ENCODE results near the gene HOXC12.

Gene HOXC12

DNA sequence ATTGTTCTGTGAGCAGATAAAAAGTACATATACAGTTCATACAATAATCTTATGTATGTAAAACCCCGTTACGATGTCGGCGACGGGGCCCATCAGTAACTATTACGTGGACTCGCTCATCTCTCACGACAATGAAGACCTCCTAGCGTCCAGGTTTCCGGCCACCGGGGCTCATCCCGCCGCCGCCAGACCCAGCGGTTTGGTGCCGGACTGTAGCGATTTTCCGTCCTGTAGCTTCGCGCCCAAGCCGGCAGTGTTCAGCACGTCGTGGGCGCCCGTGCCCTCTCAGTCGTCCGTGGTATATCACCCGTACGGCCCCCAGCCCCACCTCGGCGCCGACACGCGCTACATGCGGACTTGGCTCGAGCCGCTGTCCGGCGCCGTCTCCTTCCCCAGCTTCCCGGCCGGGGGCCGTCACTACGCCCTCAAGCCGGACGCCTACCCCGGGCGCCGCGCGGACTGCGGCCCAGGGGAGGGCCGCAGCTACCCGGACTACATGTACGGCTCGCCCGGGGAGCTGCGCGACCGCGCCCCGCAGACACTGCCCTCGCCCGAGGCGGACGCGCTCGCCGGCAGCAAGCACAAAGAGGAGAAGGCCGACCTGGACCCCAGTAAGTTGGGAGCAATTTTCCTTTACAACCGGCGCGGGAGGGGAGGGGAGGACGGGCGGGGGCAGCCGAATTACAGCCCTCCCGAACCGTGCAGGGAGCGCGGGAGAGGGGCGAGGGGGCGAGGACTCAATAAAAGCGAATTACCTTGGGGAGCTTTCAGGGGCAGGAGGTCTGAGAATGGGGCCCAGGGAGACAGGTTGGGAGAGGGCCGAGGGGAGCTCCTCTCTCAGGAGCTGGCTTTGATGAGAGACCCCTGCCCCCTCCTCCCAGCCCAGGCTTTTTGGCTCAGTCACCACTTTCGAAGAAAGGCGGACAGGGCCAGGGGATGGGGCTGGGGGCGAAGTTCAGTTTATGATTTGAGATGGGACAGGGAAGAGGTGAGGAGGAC is 45.7 kb downstream of the HOXC12 start, which contains the start of gene HOXC9:
TSS of gene HOXC9 (plus strand) at position 46 of the 999 bp plus-strand sequence. CDS start at position 74, 28 bp downstream.
- in situ Hi-C loops (cut with MboI; ENCODE audit: low sequenced_read_pairs) = no loop called here
- Histone ChIP-seq H3K4me3 (no peak within 1 kb of the TSS), H3K4me1 (peaks cover 5% of the 10 kb centered on the region), H3K27me3 (ENCODE audit: low read depth) (peaks cover 17% of the 10 kb centered on the region), H3K9me3 (no peaks in the 10 kb centered on the region), H3K36me3 (replicated peaks) (no peaks in the 10 kb centered on the region)
- no peak for DNase-seq (ENCODE audit: low spot score in 2 of 2)

GRCh38 chr12:54001283-54002187 is 46.8 kb downstream of the HOXC12 start:
- H3K4me1 ChIP-seq = peaks cover 7% of the 10 kb centered on the region
- H3K9me3 ChIP-seq = no peaks in the 10 kb centered on the region
- DNase-seq (ENCODE audit: low spot score in 2 of 2) = no peak
- H3K36me3 ChIP-seq (replicated peaks) = no peaks in the 10 kb centered on the region
- in situ Hi-C loops (cut with MboI; ENCODE audit: low sequenced_read_pairs) = no loop called here
- H3K4me3 ChIP-seq = no peak overlapping the region
- peaks cover 17% of the 10 kb centered on the region for H3K27me3 ChIP-seq (ENCODE audit: low read depth)

DNA sequence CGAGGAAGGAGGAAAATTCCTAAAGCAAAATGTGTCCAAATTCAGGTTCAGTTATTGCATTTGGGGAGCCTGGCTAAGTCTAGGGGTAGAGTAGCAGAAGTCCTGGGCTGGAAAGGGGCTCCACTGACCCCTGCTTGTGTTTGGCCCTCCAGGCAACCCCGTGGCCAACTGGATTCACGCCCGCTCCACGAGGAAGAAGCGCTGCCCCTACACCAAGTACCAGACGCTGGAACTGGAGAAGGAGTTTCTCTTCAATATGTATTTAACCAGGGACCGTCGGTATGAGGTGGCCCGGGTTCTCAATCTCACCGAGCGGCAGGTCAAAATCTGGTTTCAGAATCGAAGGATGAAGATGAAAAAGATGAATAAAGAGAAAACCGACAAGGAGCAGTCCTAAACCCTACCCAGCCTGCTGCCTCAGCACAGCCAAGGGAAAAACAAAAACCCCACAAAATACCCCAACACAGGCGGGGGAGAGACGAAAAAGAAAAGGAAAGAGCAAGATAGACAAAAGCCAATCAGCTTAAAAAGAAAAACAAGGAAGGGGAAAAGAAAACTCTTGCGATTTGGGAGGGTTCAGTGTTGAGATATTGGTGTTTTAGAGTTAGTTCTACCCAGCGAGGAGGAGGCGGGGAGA is 47.7 kb downstream of the HOXC12 start:
- DNase-seq (ENCODE audit: low spot score in 2 of 2) = no peak
- Histone ChIP-seq H3K4me3 (no peak overlapping the region), H3K36me3 (replicated peaks) (no peaks in the 10 kb centered on the region), H3K9me3 (no peaks in the 10 kb centered on the region), H3K4me1 (peaks cover 7% of the 10 kb centered on the region), H3K27me3 (ENCODE audit: low read depth) (peaks cover 17% of the 10 kb centered on the region)
- in situ Hi-C loops (cut with MboI; ENCODE audit: low sequenced_read_pairs) = no loop called here

DNA sequence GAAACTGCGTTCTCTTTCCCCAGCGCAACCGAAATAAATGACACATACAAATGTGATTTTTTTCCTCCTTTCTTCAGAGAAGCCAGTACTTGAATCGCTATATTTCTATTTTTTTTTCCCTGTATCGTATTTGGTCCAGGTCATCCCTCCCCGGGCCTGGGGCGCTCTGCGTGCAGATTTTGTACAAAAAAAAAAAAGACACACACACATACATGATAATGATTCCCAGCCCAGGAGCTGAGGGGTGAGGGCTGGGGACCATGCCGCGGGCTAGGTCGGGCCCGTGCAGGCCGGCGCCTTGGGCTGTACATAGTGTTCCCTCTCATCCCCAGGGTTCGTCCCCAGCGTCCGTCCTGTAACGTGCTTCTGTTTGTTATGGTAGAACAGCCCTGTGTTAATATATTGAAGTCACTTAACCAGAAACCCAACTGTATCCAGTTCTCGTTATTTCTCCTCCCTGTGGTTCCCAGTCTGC is 48.2 kb downstream of the HOXC12 start:
- in situ Hi-C loops (cut with MboI; ENCODE audit: low sequenced_read_pairs) = no loop called here
- Histone ChIP-seq H3K9me3 (no peaks in the 10 kb centered on the region), H3K27me3 (ENCODE audit: low read depth) (peaks cover 17% of the 10 kb centered on the region), H3K4me1 (peaks cover 7% of the 10 kb centered on the region), H3K36me3 (replicated peaks) (no peaks in the 10 kb centered on the region), H3K4me3 (no peak overlapping the region)
- no peak for DNase-seq (ENCODE audit: low spot score in 2 of 2)

- H3K4me1 ChIP-seq = peaks cover 7% of the 10 kb centered on the region
- no peak for DNase-seq (ENCODE audit: low spot score in 2 of 2)
- in situ Hi-C loops (cut with MboI; ENCODE audit: low sequenced_read_pairs) = no loop called here
- no peaks in the 10 kb centered on the region for H3K36me3 ChIP-seq (replicated peaks)
- H3K9me3 ChIP-seq = no peaks in the 10 kb centered on the region
- peaks cover 12% of the 10 kb centered on the region for H3K27me3 ChIP-seq (ENCODE audit: low read depth)
- H3K4me3 ChIP-seq = no peak overlapping the region
Observed at GRCh38 chr12:54003625-54004024, 48.9 kb downstream of the HOXC12 start.

DNA sequence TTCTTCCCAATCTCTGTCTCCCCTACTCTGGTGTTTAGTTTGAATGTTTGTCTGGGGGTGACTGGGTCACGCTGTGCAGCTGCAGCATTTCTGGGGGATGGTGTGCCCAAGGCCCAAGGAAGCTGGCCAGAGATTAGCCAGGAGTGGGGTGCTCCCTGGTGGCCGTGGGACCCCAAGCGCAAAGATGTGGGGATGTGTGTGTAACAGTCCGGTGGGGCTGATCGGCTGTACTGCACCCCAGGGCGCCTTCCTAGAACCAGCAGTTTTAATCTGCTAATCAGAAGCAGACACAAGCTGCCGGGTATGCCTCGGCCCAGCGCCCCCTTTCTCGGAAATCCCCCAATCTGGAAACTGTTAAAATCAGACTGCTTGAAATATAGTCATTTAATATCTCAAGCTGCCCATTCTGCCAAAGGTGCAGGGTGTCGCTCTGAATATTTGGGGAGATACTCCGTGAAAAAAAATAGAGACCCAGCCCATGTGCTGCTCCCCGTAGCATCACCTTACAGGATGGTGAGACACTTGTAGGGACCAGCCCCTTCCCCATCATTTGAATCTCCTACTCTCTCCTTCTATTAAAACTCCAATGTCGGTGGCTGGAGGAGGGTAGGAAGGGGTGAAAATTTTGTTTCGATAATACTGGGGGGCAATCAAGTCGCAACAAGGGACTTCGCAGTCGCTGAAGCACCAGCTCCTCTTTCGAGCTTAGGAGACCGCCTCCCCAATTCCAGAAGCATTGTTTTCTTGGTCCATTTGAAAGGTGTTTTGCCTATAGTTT is 49.5 kb downstream of the HOXC12 start:
- DNase-seq (ENCODE audit: low spot score in 2 of 2) = no peak
- peaks cover 12% of the 10 kb centered on the region for H3K27me3 ChIP-seq (ENCODE audit: low read depth)
- H3K9me3 ChIP-seq = no peaks in the 10 kb centered on the region
- in situ Hi-C loops (cut with MboI; ENCODE audit: low sequenced_read_pairs) = no loop called here
- no peak overlapping the region for H3K4me3 ChIP-seq
- H3K36me3 ChIP-seq (replicated peaks) = no peaks in the 10 kb centered on the region
- peaks cover 8% of the 10 kb centered on the region for H3K4me1 ChIP-seq

DNA sequence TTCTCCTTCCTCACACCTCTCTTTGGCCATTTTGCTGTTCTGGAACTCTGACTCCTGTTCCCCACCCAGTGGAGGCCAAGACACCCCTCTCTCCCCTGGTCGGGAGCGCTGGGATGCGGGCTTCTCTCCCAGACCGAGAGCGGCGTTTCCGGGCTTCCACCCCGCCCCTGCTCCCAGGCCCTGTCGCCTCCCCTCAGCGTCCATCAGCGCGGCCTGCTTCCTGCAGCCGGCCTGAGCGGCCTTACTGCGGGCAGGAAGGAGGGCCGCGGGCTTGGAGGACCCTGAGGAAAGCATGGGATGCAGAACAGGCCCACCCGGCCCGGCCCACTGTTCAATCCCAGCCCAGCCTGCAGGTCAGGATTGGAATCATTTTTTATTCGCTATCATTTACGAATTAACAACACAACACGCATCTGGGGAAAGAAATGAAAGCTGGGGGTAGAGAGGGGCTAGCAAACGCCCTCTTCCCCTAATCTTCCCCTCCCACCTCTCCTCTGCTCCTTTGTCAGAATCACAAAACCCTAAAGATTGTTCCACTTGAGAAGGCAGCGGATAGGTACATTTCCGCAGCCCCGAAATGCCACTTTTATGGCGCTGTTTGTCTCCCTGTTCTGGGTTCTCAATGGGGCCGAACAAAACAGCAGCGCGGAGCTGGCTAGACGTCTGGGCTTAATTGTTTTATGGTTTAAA is 50.3 kb downstream of the HOXC12 start:
- H3K27me3 ChIP-seq (ENCODE audit: low read depth) = peaks cover 8% of the 10 kb centered on the region
- no peaks in the 10 kb centered on the region for H3K36me3 ChIP-seq (replicated peaks)
- H3K4me3 ChIP-seq = no peak overlapping the region
- no peak for DNase-seq (ENCODE audit: low spot score in 2 of 2)
- H3K9me3 ChIP-seq = no peaks in the 10 kb centered on the region
- H3K4me1 ChIP-seq = peaks cover 13% of the 10 kb centered on the region
- in situ Hi-C loops (cut with MboI; ENCODE audit: low sequenced_read_pairs) = loop anchor here (5.0 kb wide), 1 partner anchor 197 kb away; no protein-coding TSS in a partner anchor

- H3K36me3 ChIP-seq (replicated peaks) = no peaks in the 10 kb centered on the region
- peaks cover 5% of the 10 kb centered on the region; the same call in 1 of the 2 replicates for H3K27me3 ChIP-seq (ENCODE audit: low read depth)
- peaks cover 16% of the 10 kb centered on the region for H3K4me1 ChIP-seq
- in situ Hi-C loops (cut with MboI; ENCODE audit: low sequenced_read_pairs) = loop anchor here (5.0 kb wide), 1 partner anchor 197 kb away; no protein-coding TSS in a partner anchor
- peak overlapping the region; percentile 6 for H3K4me3 ChIP-seq
- DNase-seq (ENCODE audit: low spot score in 2 of 2) = peak in 1 of 2 experiments; percentile 50
- H3K9me3 ChIP-seq = no peaks in the 10 kb centered on the region
Observed at GRCh38 chr12:54005531-54005852, 50.8 kb downstream of the HOXC12 start.

- peak overlapping the region; percentile 6 for H3K4me3 ChIP-seq
- H3K27me3 ChIP-seq (ENCODE audit: low read depth) = peaks cover 2% of the 10 kb centered on the region; the same call in 1 of the 2 replicates
- DNase-seq (ENCODE audit: low spot score in 2 of 2) = peak; percentile 72 to 94
- no peaks in the 10 kb centered on the region for H3K36me3 ChIP-seq (replicated peaks)
- peaks cover 16% of the 10 kb centered on the region for H3K4me1 ChIP-seq
- no peaks in the 10 kb centered on the region for H3K9me3 ChIP-seq
- in situ Hi-C loops (cut with MboI; ENCODE audit: low sequenced_read_pairs) = loop anchor here (5.0 kb wide), 1 partner anchor 196 kb away; no protein-coding TSS in a partner anchor
Observed at GRCh38 chr12:54005853-54006558, 51.3 kb downstream of the HOXC12 start.

DNA sequence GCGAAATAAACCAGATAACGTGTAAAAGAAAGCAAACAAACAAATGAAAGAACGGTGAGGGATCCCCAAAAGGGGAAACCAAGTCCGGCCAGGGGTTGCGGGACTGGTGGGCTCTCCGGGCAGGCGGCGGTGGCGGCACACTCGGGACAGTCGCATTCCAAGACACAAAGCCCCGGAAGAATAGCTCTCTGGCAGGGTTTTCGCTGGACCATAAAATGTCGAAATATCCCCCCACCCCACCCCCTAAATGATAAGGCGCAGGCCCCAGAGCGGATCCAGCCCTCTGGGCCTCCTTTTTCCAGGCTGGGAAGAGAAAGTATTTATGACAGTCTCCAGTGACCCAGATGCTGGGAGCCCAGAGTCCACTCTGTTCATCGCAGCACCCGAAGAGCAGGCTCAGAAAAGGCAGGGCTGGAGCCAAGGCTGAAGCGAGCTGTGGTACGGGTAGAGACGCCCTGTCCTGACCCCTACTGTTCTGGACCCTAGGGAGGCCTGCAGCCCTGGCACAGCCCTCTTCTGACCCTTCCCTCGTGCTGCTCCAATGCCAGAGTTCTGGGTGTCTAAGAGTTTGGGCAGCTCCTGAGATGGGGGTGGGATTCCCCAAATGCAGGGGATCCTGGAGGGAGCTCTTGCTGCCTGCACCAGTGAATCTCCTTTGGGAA is 52.0 kb downstream of the HOXC12 start:
- in situ Hi-C loops (cut with MboI; ENCODE audit: low sequenced_read_pairs) = loop anchor here (5.0 kb wide), 1 partner anchor 196 kb away; no protein-coding TSS in a partner anchor
- no peaks in the 10 kb centered on the region for H3K27me3 ChIP-seq (ENCODE audit: low read depth)
- H3K4me1 ChIP-seq = peaks cover 21% of the 10 kb centered on the region
- H3K4me3 ChIP-seq = no peak overlapping the region
- no peak for DNase-seq (ENCODE audit: low spot score in 2 of 2)
- H3K9me3 ChIP-seq = no peaks in the 10 kb centered on the region
- H3K36me3 ChIP-seq (replicated peaks) = no peaks in the 10 kb centered on the region

- Histone ChIP-seq H3K9me3 (no peaks in the 10 kb centered on the region), H3K4me1 (peaks cover 21% of the 10 kb centered on the region), H3K36me3 (replicated peaks) (no peaks in the 10 kb centered on the region), H3K27me3 (ENCODE audit: low read depth) (no peaks in the 10 kb centered on the region), H3K4me3 (no peak overlapping the region)
- DNase-seq (ENCODE audit: low spot score in 2 of 2) = no peak
- in situ Hi-C loops (cut with MboI; ENCODE audit: low sequenced_read_pairs) = loop anchor here (5.0 kb wide), 1 partner anchor 195 kb away; no protein-coding TSS in a partner anchor
Observed at GRCh38 chr12:54007538-54008259, 53.0 kb downstream of the HOXC12 start.
